Keratinocyte (primary cell): ENCODE measurements around the gene KANK2. TPM values are rescaled to one million over a fixed set of nuclear protein-coding genes. Genes with fewer than 3 reads are reported as not detected.

ENCODE experiments used
- DNase-seq: peaks from one replicate; pipeline ENCODE4 v3.0.0-alpha.2; 2011; ENCODE audit warnings: low read depth, missing footprints, low spot score
- FAIRE-seq: peaks from 2 replicates; lab custom pipeline; 2011; peaks lifted over from hg19 to GRCh38; lab: Jason Lieb, UNC
- H2AFZ ChIP-seq: 2 replicates; pipeline ENCODE4 v1.6.0; 2012; ENCODE audit warnings: low read length, control low read depth, inconsistent platforms; ENCODE audit not compliant: control insufficient read depth
- H3K27ac ChIP-seq: 2 replicates; pipeline ENCODE4 v1.5.1; 2011; ENCODE audit warnings: low read length; ENCODE audit not compliant: control insufficient read depth, insufficient read depth
- H3K27me3 ChIP-seq: 3 replicates; pipeline ENCODE4 v1.6.0; 2011; ENCODE audit warnings: low read length; ENCODE audit not compliant: control insufficient read depth, insufficient read depth; ENCODE audit errors: extremely low read depth
- H3K36me3 ChIP-seq, 2 experiments: 2 replicates in 1 of 2; 3 replicates in 1 of 2; pipeline ENCODE4 v1.5.1; 2011; ENCODE audit warnings: low read length in 2 of 2, mild to moderate bottlenecking in 1 of 2; ENCODE audit not compliant: control insufficient read depth in 2 of 2, insufficient read depth in 2 of 2; ENCODE audit errors: extremely low read depth in 1 of 2
- H3K4me1 ChIP-seq: 3 replicates; pipeline ENCODE4 v1.5.1; 2011; ENCODE audit warnings: low read length; ENCODE audit not compliant: control insufficient read depth, insufficient read depth; ENCODE audit errors: extremely low read depth
- H3K4me2 ChIP-seq: 3 replicates; pipeline ENCODE4 v1.6.0; 2011; ENCODE audit warnings: low read depth, low read length; ENCODE audit not compliant: control insufficient read depth, insufficient read depth; ENCODE audit errors: extremely low read depth
- H3K4me3 ChIP-seq, 3 experiments: fragments of 200-600 bp in 1 of 3; sonication (generic) in 1 of 3; 2 replicates in 2 of 3; 3 replicates in 1 of 3; pipeline ENCODE4 v1.5.1; 2011 to 2016; ENCODE audit warnings: low read length in 3 of 3, mild to moderate bottlenecking in 3 of 3, control low read depth in 2 of 3, inconsistent platforms in 1 of 3, low read depth in 1 of 3, mixed read lengths in 1 of 3, mixed run types in 1 of 3, moderate library complexity in 1 of 3; ENCODE audit not compliant: control insufficient read depth in 2 of 3, insufficient read depth in 2 of 3; ENCODE audit errors: extremely low read depth in 1 of 3
- H3K79me2 ChIP-seq: 2 replicates; pipeline ENCODE4 v1.6.0; 2012; ENCODE audit warnings: low read length; ENCODE audit not compliant: control insufficient read depth, insufficient read depth
- H3K9ac ChIP-seq: 3 replicates; pipeline ENCODE4 v1.6.0; 2011; ENCODE audit warnings: low read length; ENCODE audit not compliant: control insufficient read depth, insufficient read depth; ENCODE audit errors: extremely low read depth
- H3K9me1 ChIP-seq: 3 replicates; pipeline ENCODE4 v1.6.0; 2011; ENCODE audit warnings: low read length; ENCODE audit not compliant: control insufficient read depth, insufficient read depth; ENCODE audit errors: extremely low read depth
- H3K9me3 ChIP-seq: 2 replicates; pipeline ENCODE4 v1.5.1; 2012; ENCODE audit warnings: low read depth, low read length; ENCODE audit not compliant: control insufficient read depth
- H4K20me1 ChIP-seq: 3 replicates; pipeline ENCODE4 v1.6.0; 2011; ENCODE audit warnings: low read length; ENCODE audit not compliant: control insufficient read depth, insufficient read depth; ENCODE audit errors: extremely low read depth
- EZH2 ChIP-seq: IDR thresholded peaks from one replicate; pipeline ENCODE4 v1.6.1; 2012; ENCODE audit warnings: inconsistent platforms, mild to moderate bottlenecking, low read length, moderate library complexity
- dilution Hi-C: fragments of 300-500 bp; cut with MboI; formaldehyde crosslinking; loops from one replicate; pipeline ENCODE4 v1.7.0; 2020; ENCODE audit warnings: low sequenced_read_pairs; ENCODE audit not compliant: extremely low pct_ligation_motif_present
- polyA plus RNA-seq, 5 experiments: library from polyadenylated mRNA; depleted of rRNA in 3 of 5; stranded (reverse) in 3 of 5; stranded (forward) in 1 of 5; unstranded in 1 of 5; fragments of >200 nt; gene quantifications; 1 replicate in 1 of 5; 2 replicates in 3 of 5; 3 replicates in 1 of 5; pipeline versions ENCODE4 v1.2.1 to v1.2.3, GENCODE V29; 2011 to 2012; ENCODE audit warnings: missing spikeins in 2 of 5, low read depth in 1 of 5, low replicate concordance in 1 of 5
- TF ChIP-seq, protein P1 (sequence below), 3 experiments: IDR thresholded peaks in 1 of 3; conservative IDR thresholded peaks in 1 of 3; optimal IDR thresholded peaks in 1 of 3; 2 replicates in 2 of 3; 3 replicates in 1 of 3; pipeline versions ENCODE3 to v1.5.1; 2011; ENCODE audit warnings: low read length in 3 of 3, mild to moderate bottlenecking in 3 of 3, moderate library complexity in 2 of 3, control low read depth in 1 of 3, inconsistent platforms in 1 of 3; ENCODE audit not compliant: insufficient read depth in 2 of 3; ENCODE audit errors: extremely low read depth in 1 of 3

The KANK2 gene
- polyA plus RNA-seq, 1 donor (not counting 4 experiments of a cell fraction or from before 2014, with no cell fraction given), result 2.8 TPM

DNA sequence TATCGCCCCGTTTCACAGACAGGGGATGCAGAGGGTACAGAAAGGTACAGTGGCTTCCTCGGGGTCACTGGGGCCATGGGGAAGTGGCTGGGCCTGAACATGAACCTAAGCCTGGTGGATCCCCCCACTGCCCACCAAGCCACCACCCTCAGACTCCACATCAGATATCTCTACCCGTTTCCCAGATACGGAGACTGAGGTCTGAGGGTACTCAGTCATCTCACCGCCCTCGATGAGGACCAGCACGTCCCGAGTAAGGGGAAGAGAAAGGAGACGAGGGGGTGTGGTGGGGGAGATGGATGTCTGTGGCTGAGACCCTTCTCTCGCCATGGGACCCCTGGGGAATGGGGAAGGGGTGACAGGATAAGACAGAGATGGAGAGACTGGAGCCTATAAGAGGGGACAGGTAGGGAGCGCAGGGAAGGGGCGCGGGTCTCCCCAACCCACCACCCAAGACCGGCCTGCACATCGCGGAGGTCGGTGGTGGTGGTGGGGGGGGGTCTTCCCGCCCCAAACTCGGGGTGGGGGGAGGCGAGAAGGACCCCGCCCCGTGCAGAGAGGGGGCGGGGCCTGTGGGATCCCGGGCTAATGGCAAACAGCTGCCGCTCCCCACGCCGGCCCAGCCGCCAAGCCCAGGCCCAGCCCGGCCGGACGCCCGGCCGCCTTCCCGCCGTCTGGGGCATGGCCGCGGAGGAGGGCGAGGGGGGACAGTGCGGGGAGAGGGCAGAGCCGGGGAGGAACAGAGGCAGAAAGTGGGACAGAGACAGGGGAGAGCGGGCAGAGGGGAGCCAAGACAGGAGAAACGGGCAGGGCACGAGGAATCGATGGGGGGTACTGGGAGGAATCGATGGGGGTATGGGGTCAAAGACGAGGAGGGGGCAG, 698 bp downstream of the KANK2 start:
- Histone ChIP-seq H3K4me1 (no peaks in the 10 kb centered on the region), H3K79me2 (no peaks in the 10 kb centered on the region), H3K9me1 (no peaks in the 10 kb centered on the region), H3K27me3 (no peaks in the 10 kb centered on the region), H3K27ac (no peak overlapping the region), H3K9me3 (no peaks in the 10 kb centered on the region), H4K20me1 (no peaks in the 10 kb centered on the region), H3K36me3 (peaks cover 3% of the 10 kb centered on the region in 2 experiments), H3K4me3 (peak overlapping the region; percentile 58 to 74 (median 59)), H3K4me2 (peak overlapping the region; percentile 90), H3K9ac (peak overlapping the region; percentile 60), H2AFZ (peak overlapping the region; percentile 90)
- TF ChIP-seq EZH2, result no peak
- TF ChIP-seq, protein P1, sequence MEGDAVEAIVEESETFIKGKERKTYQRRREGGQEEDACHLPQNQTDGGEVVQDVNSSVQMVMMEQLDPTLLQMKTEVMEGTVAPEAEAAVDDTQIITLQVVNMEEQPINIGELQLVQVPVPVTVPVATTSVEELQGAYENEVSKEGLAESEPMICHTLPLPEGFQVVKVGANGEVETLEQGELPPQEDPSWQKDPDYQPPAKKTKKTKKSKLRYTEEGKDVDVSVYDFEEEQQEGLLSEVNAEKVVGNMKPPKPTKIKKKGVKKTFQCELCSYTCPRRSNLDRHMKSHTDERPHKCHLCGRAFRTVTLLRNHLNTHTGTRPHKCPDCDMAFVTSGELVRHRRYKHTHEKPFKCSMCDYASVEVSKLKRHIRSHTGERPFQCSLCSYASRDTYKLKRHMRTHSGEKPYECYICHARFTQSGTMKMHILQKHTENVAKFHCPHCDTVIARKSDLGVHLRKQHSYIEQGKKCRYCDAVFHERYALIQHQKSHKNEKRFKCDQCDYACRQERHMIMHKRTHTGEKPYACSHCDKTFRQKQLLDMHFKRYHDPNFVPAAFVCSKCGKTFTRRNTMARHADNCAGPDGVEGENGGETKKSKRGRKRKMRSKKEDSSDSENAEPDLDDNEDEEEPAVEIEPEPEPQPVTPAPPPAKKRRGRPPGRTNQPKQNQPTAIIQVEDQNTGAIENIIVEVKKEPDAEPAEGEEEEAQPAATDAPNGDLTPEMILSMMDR (optimal IDR thresholded peaks at IDR 0.05 in 1 of 3, IDR thresholded peaks at IDR 0.05 in 1 of 3, conservative IDR thresholded peaks at IDR 0.05 in 1 of 3; ENCODE audit: extremely low read depth in 1 of 3, insufficient read depth in 2 of 3, low read length in 3 of 3), result no peak
- dilution Hi-C loops, result no loop called here
- no peak for DNase-seq
- FAIRE-seq, result no peak

DNA sequence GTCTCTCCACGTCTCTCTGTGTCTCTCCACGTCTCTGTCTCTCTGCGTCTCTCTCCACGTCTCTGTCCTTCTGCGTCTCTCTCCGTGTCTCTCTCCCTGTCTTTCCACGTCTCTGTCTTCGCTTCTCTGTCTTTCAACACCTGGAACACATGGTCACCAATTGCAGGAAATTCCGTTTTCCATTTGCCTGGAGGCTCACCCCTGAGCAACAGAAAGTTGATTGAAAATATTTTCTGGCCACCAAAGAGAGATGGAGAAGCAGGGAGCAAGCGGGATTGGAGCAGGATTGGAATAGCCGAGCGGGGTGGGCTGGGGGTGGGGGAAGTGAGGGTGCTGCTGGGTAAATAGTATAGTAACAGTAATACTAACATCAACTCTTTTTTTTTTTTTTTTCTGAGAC, 1.7 kb downstream of the KANK2 start:
- Histone ChIP-seq H3K27ac (no peak overlapping the region), H3K4me3 (no peak overlapping the region), H3K9me3 (no peaks in the 10 kb centered on the region), H3K4me1 (no peaks in the 10 kb centered on the region), H3K4me2 (no peak overlapping the region), H2AFZ (no peak overlapping the region), H3K36me3 (peaks cover 2 to 3% of the 10 kb centered on the region in 2 experiments), H4K20me1 (no peaks in the 10 kb centered on the region), H3K9me1 (no peaks in the 10 kb centered on the region), H3K9ac (no peak overlapping the region), H3K27me3 (no peaks in the 10 kb centered on the region), H3K79me2 (no peaks in the 10 kb centered on the region)
- no peak for DNase-seq
- FAIRE-seq, result no peak
- TF ChIP-seq, protein P1 (optimal IDR thresholded peaks at IDR 0.05 in 1 of 3, IDR thresholded peaks at IDR 0.05 in 1 of 3, conservative IDR thresholded peaks at IDR 0.05 in 1 of 3; ENCODE audit: extremely low read depth in 1 of 3, insufficient read depth in 2 of 3, low read length in 3 of 3), result no peak
- TF ChIP-seq EZH2, result no peak
- dilution Hi-C loops, result no loop called here
